Heart left ventricle (tissue), 13 donors: ENCODE measurements around the gene RAB32.

Source experiments
- POLR2A ChIP-seq, 2 donors: fragments of 450-650 bp; IDR thresholded peaks; one replicate each; pipeline ENCODE4 v1.6.1; 2017; ENCODE audit warnings: antibody characterized with exemption in 2 of 2, mild to moderate bottlenecking in 2 of 2, moderate library complexity in 2 of 2
- TF ChIP-seq, protein P1 (sequence below), 12 donors: fragments of 200-600 bp; sonication (generic) in 4 of 12; IDR thresholded peaks; one replicate each; pipeline versions ENCODE4 v1.5.0 to v1.8.0; 2018 to 2022; ENCODE audit warnings: antibody characterized with exemption in 12 of 12, mild to moderate bottlenecking in 5 of 12
- donor health status: ischemic (EF 13 %, LVEDD 7.1; RV severe dilation, severe dysfunction).
- donor health status: DM: no; HTN: yes; CAD: no.
- donor health status: DM: no; HTN: no; CAD: no.
- donor health status: ischemic (EF 25% LVEDD 6.9; RV normal size, moderate dysfunction).
- donor health status: ischemic (EF 25% LVEDD 5.7; RV mildly dilated, moderate dysfunction).
- donor health status: ischemic (EF 35%, LVEDD 5.7; RV mildly dilated, moderate dysfunction).
- donor health status: nonischemic (EF 11% LVEDD 7.7; RV severe dilation, severe dysfunction).
- donor health status: DM: yes; HTN: yes; CAD: no.
- donor health status: PGD.
- donor health status: ischemic (EF 29% LVEDD 5.4; RV normal size, mild dysfunction).
- donor health status: nonischemic (EF 23%, LVEDD 6.1; RV moderate dilation, normal function).

GRCh38 chr6:146545581-146545980 is 1.9 kb downstream of the RAB32 start:
- no peak for TF ChIP-seq POLR2A (IDR thresholded peaks at IDR 0.05)
- TF ChIP-seq, protein P1, sequence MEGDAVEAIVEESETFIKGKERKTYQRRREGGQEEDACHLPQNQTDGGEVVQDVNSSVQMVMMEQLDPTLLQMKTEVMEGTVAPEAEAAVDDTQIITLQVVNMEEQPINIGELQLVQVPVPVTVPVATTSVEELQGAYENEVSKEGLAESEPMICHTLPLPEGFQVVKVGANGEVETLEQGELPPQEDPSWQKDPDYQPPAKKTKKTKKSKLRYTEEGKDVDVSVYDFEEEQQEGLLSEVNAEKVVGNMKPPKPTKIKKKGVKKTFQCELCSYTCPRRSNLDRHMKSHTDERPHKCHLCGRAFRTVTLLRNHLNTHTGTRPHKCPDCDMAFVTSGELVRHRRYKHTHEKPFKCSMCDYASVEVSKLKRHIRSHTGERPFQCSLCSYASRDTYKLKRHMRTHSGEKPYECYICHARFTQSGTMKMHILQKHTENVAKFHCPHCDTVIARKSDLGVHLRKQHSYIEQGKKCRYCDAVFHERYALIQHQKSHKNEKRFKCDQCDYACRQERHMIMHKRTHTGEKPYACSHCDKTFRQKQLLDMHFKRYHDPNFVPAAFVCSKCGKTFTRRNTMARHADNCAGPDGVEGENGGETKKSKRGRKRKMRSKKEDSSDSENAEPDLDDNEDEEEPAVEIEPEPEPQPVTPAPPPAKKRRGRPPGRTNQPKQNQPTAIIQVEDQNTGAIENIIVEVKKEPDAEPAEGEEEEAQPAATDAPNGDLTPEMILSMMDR (IDR thresholded peaks at IDR 0.05), result no peak
